Stimulated activated CD8-positive, alpha-beta memory T cell treated with anti-CD3 and anti-CD28 coated beads, Interleukin-12 subunit alpha, Interleukin-12 subunit beta, amount 100 ng/mL, for 4 hours (primary cell): ENCODE data around the gene WDFY2.
"Not testable (repeated sequence)": the region's sequence is repeated elsewhere in the genome, so short reads cannot be mapped to it uniquely, and the experiment has no call there.

ENCODE experiments used
- DNase-seq: peaks from one replicate; pipeline ENCODE4 v3.0.0-alpha.2; 2020; ENCODE audit warnings: low read depth

WDFY2 gene, protein sequence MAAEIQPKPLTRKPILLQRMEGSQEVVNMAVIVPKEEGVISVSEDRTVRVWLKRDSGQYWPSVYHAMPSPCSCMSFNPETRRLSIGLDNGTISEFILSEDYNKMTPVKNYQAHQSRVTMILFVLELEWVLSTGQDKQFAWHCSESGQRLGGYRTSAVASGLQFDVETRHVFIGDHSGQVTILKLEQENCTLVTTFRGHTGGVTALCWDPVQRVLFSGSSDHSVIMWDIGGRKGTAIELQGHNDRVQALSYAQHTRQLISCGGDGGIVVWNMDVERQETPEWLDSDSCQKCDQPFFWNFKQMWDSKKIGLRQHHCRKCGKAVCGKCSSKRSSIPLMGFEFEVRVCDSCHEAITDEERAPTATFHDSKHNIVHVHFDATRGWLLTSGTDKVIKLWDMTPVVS

DNA sequence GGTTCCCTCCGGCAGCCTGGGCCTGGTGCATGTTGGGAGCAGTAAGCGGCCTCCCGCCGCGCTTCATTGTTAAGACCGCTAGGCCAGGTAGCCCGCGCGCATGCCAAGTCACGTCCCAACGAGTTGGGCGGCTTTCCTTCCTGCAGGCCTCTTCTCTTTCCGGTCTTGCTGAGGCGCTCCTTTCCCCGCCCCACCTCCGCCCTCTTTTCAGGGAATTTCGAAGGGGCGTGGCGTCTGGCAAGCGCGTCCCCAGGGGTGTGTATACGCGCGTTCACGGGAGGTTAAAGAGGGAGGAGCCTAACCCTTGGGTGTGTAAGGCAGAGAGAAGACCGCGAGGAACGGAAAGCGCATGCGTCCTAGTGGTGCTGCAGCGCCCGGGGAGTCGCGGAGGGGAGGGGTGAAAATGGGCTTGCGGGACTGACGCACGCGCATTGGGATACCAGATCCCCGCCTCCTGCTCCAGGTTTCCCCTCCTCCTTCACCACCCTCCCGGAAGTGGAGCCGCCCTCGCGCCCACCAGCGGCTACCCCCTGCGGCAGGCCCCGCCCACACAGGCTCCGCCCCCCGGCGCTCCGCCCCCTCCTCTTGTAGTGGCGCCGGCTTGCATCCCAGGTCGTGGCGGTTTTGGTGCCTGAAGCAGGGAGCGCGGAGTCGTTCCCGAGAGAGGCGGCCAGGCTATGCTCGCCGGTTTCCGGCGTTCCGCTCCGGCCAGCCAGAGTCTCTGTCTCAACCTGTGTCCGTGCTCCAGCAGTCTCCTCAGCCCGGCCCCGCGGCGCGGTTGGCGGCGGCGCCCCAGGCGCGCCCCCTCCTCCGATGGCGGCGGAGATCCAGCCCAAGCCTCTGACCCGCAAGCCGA lies at the start of gene WDFY2:
Gene WDFY2 (plus strand): TSS at position 588 of the 856 bp plus-strand sequence. CDS start 226 bp downstream, at position 814.
- DNase-seq, result peak; percentile 99

DNA sequence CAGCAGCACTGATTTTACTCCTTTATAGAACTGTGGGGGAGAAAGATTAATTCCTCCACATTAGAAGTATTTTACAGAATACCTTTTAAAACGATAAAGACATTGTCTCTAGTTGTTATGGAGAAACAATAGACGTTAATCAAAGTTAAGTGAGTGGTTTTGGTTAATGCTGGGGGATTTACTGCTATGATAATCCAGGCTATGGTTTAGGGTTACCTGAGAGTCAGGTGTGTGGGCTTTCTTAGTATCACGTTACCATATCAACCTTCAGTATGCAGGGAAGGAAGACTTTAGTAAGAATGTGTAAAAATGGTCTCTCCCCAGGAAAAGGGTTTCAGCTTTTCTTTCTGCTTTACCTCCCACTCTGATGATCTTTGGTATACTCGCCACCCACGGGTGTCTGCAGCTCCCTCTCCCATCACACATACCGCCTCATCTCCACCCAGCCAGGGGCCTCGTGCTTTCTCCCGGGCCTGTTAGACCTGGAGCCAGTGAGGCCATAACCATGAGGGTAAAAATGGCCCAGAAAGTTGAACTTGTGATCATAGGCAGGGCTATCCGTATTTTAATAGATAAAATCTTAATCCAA lies 45.6 kb upstream of the WDFY2 start:
- no peak for DNase-seq

DNA sequence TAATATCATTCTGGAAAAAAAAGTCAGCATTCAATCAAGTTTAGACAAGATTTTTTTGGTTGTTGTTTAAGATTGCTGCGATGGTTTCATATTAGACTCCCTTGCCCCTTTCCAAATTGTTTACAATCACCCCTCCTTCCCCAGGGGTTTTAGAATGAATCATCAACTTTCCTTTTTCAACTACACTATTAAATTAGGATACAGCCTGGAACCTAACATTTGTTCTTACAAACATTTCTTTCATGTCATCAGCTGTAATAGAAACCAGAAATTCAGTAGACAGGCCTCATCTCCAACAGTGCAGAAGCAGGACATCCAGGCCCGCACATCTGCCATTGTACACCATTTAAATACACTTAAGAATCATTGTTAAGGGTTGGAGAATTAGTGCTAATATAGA lies 44.4 kb upstream of the WDFY2 start:
- DNase-seq, result no peak

DNA sequence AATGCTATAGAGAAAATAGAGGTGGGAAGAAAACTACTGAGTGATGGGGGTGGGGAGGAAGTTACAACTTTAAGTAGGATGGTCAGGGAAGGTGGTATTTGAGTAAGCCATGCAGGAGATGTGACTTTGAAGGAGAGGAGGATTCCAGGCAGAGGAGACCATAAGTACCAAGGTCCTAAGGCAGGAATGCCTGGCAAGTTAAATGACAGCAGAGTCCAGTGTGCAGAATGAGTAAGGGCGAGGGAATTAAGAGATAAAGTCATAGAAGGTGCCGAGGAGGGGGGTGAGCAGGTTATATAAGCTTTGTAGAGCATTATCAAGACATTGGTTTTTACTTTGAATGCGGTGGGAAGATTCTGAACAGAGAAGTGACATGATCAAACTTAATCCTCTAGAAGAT lies 43.2 kb upstream of the WDFY2 start:
- DNase-seq, result no peak

DNA sequence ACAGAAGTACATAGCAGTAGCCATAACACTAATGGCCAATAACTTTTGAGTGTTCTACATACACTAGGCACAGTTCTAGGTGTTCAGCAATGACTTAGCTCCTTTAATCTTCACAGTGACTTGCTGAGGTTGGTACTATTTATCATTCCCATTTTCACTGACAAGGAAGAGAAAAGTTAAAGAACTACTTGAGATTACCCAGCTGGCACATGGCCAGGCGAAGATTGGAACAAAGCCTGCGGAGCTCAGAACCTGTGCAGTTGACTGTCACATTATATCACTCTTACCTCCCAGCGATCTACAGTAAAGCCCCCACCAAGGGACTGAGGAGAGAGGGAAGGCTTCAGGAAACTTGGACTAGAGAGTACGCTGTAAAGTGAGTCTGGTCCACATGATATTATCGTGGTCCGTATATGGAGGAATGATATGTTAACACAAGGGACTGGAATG lies 42.4 kb upstream of the WDFY2 start:
- DNase-seq, result no peak

DNA sequence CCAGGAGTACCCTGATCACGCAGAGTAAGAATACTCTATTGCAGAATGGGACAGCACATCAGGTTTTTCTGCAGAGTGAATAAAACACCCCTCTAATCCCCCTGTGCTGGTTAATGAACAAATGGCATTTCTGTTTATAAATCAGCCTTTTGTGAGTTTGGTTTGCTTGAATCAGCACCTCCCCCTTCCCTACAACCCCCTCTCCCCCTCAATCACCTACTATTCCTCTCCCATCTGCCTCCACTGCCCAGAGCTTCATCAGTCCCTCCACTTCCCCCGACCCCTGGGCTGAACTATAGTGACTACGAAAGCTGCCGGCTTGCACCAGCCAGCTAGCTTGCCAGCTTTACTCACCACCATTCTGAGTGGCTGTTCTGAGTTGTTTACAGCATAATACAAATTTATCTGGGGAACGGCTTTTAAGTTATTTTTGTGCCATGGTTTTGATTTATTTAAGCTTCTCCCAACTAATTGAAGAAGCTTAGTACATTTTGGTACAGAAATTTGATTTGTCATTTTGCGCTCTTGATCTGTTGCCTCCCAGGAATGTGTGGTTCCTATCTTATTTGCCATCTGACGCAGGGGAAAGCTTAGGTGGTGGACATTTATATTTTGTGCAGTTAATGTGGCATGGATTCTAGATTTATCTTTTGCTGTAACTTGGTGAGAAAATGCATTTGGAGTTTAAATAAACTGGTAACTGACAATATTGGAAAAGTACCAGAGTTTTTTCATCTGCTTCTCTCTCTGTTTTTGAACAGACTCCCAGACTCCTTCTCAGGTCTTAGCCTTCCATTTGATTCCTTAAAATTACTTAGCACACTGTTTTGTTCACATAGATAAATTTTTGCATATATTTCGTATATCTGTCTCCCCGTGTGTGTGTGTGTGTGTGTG lies 41.7 kb upstream of the WDFY2 start:
- no peak for DNase-seq

DNA sequence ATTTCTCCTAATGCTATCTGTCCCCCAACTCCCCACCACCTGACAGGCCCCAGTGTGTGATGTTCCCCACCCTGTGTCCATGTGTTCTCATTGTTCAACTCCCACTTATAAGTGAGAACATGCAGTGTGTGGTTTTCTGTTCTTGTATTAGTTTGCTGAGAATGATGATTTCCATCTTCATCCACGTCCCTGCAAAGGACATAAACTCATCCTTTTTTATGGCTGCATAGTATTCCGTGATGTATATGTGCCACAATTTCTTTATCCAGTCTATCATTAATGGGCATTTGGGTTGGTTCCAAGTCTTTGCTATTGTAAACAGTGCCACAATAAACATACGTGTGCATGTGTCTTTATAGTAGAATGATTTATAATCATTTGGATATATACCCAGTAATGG lies 38.8 kb upstream of the WDFY2 start:
- DNase-seq, result not testable (repeated sequence)

DNA sequence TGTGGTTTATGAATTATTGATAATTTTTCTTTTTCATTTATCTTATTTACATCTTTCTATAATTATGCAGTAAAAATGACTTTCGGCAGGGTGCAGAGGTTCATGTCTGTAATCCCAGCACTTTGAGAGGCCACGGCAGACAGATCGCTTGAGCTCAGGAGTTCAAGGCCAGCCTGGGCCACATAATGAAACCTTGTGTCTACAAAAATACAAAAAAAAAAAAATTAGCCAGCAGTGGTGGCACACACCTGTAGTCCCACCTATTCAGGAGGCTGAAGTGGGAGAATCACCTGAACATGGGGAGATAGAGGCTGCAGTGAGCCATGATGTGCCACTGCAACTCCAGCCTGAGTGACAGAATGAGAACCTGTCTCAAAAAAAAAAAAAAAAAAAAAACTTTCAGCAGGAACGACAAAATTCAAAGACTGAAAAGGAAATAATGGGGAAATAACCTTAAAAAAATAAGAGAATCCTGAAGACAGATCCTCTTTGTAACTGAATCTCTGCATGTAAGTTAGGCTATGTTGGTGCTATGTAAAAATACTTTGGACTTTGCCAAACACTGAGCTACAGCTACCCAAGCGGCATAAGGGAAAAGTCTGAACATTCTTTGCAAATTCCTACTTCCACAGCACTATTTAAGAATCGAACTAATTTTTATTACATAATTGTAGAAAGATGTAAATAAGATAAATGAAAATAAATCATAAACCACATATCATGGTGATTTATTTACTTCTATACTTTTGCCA lies 36.7 kb upstream of the WDFY2 start:
- DNase-seq, result no peak

DNA sequence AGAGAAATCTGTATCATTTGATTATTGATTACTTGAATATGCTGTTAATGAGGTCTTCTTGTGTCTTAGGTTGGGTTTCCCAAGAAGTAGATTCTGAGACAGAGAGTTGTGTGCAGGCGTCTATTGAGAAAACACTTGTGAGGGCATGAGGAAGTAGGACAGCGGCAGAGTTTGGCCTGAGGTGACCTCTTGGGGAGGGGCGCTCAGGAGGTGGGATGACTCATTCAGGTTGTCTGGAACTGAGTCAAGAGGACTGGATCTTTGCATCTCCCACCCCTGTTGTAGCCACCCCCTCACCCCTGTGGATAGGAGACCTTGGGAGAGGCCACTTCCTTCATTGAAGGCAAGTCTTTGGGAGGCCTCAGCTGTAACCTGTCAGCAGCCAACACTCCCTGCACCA lies 35.2 kb upstream of the WDFY2 start:
- no peak for DNase-seq

DNA sequence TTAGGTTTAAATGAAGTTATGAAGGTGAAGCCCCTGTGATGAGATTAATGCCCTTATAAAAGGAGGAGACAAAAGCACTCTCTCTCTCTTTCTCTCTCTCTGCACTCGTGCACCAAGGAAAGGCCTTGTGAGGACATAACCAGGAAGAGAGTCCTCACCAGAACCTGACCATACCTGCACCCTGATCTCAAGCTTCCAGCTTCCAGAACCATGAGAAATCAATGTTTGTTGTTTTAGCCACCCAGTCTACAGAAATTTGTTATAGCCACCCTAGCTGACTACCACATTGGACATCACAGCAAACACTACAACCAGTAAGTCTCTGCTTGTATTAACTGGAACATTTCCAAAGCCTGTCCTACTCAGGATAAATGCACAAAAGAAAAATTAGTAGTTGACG lies 34.7 kb upstream of the WDFY2 start:
- DNase-seq, result no peak

DNA sequence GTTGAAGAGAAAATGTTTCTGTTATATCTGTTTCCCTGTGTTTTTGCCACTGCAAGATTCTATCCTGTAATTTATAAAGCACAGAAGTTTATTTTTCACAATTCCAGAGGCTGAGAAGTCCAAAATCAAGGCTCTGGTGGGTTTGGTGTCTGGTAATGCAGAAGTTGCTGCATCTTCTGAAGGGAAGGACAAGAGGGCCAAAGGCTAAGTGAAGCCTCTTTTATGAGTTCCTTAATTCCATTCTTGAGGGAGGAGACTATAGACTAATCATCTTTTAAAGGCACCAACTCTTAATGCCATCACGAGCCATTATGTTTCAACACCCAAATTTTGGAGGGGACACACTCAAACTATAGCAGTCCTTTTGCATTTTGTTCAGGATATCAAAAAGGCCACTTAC lies 34.1 kb upstream of the WDFY2 start:
- DNase-seq, result no peak

DNA sequence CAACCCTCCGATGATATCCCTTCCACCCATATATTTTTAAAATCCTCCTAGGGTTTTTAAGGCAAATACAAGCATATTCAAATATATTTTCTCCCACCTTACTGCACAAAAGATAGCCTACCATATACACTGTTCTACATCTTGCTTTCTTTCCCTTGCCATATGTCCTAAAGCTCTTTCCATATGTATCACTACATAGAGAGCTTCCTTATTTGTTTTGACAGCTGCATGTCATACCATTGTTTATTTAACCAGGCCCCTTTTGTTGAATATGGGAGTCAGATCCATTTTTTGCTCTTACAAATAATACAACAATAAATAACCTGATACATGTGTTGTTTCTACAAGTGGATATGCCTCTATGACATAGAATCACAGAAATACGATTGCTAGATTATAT lies 32.8 kb upstream of the WDFY2 start:
- no peak for DNase-seq

DNA sequence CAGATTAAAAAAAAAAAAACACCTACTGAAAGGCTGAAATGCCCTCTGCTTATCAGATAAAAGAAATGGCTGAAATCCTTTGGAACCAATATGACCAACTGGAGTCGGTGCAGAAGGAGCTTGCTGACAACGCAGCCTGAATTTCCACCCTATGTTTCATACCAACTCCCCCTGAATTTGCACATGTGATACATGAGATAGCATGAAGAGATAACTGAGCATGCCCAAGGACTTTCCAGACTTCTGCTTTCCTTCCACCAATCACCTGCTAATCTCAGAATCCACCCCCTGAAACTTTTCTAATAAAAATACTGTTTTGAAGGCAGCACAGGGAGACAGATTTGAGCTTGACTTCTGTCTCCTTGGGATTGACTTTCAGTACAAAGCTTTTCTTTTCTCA lies 32.2 kb upstream of the WDFY2 start:
- DNase-seq, result no peak

DNA sequence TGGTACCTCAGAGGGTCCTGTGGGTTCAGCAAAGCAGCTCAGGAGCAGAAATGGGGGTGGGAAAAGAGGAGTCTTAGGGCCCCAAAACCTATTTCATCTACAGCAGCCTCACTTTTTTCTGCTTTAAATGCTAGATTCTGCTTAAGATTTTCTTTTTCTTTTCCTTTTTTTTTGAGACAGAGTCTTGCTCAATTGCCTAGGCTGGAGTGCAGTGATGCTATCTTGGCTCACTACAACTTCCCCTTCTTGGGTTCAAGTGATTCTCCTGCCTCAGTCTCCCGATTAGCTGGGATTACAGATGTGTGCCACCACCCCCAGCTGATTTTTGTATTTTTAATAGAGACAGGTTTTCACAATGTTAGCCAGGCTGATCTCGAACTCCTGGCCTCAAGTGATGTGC lies 30.7 kb upstream of the WDFY2 start:
- no peak for DNase-seq

DNA sequence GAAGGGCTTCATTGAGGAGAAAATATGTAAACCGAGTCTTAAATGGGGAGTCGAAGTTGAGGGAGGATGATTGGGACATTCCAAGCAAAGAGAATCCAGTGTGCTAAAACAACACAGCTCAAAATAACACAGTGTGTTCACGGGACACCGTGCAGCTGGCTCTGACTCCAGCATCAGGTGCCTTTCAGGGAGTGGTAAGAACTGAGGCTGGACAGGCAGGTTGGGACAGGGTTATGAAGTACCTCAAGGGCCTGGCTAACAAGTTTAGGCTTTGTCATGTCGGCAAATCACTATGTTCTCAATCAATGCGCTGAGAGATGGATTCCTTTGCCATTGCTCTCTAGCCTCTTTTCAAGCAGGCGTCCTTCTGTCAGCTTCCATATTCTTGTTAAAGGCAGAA lies 27.5 kb upstream of the WDFY2 start:
- no peak for DNase-seq

DNA sequence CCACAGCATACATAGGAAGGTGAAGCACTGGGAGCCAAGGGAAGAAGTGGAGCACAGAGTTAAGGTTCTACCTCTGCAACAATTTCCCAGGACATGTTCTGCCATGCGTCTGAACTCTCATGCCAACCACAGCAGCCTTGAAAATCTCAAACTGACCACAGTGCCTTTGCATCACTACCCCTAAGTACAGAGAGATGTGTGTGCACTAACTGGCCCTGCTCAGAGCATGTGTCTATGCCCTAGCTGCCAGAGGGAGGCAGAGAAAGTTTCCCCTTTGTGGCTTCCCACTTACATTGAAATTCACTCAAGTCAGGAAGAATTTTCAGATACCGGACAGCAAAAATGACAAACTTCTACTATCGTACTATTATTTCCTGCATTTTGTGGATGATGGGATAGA lies 26.8 kb upstream of the WDFY2 start:
- no peak for DNase-seq

DNA sequence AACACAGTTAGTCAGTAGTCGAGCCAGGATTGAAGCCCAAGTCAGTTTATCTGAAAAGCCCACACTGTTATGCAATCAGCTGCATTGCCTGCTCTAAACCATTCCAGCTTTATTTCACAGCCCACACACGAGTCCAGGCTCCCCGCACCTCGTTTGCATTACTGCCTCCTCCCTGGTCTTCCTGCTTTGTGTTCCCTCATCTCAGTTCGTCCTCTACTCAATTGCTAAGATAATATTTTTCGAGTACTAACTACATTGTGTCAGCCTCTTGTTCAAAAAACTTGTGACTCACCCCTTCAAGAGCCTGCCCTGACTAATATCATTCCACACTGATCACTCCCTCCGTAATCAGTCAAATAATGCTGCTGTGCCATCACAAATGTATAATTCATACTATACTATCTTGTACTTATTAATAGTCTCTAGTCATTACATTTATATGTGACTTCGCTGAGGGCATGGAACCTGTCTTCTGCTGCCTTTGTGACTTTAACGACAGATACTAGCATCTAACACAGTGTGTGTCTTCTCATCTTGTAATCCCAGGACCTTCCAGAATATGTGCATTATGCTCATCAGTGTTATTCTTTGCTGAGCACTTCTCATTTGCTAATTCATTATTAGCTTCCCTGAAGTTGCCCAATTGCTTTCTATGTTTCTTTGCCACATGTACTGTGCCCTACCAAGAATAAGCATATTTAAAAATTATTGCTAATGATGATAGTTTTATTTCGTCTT lies 26.2 kb upstream of the WDFY2 start:
- no peak for DNase-seq

DNA sequence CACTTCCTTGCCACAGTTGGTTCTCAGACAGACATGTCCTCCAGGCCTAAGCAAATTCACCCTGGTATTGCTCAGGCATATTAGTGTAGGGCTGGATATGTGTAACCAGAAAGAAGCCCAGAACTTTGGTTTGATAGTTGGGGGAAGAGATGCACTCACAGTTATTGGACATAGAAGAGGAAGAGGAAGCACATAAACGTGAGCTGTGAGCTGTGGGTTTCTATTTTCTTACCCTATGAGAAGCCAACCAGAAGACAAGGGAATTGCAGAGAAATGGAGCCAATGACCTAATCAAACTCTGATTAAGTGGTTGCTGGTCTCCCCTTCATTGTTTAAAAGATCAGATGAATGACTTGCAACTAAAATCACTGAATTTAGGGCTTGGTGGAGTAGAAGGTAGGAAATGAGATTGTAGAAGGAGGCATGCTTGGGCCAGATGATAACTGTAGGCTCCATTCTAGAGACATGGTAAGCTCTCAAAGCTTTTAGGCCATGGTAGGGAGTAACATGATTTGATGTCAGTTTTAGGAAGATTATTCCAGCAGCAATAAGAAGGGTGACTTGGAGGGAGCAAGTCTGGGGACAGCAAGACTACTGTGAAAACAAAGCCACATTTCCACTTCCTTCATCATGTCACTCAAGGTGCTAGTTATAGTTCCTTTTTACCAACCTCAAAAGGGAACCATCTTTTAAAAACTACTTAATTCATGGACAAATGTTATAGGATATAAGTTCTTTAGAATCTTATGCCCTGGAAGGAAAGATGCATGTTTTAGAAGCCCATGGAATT lies 24.1 kb upstream of the WDFY2 start:
- DNase-seq, result no peak

DNA sequence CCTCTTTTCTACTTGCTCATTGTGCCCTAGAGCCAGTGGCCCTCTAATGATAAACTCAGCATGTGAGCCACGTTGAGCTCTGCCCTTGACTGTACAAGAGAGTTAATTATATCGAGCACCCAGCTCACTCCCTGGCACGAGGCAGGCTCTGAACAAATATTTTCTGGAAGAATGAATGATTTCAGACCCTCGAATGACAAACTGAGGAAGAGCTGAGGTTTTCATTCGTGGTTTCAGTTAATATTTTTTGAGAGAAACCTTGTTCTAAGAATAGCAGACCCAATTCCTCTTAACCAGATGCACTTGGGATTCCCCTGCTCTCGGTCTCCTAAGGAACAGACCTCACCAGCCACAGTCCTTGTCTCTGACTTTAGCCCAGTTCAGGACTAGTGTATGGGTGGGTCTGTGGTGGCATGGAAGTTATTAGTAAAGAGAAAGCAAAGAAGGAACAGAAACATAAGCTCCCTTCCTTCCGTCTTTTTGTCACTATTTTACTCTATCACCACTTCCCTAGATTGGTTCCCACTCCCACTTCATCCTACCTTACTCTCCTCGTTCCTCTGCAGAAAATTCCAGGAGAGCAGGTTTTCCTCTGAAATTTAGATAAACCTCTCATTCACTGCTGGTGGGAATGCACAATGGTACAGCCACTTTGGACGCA lies 22.1 kb upstream of the WDFY2 start:
- no peak for DNase-seq
